ENCODE measurements around the gene ACAD9. TPM values are rescaled to one million over a fixed set of nuclear protein-coding genes. Genes with fewer than 3 reads are reported as not detected.
"Not testable (repeated sequence)": the region's sequence is repeated elsewhere in the genome, so short reads cannot be mapped to it uniquely, and the experiment has no call there.

Gene ACAD9
- polyA plus RNA-seq (2013, experiment 1 of 2; ENCODE audit: insufficient read length), result 27.6 TPM
- polyA plus RNA-seq (2013, experiment 2 of 2; ENCODE audit: insufficient read length), result 27.0 TPM

- peak; percentile 98 for DNase-seq
Measured at GRCh38 chr3:128879125-128879969, at the start of gene ACAD9. TSS of gene ACAD9 (plus strand) at chr3:128879620. CDS start at chr3:128879692, 72 bp downstream.

DNA sequence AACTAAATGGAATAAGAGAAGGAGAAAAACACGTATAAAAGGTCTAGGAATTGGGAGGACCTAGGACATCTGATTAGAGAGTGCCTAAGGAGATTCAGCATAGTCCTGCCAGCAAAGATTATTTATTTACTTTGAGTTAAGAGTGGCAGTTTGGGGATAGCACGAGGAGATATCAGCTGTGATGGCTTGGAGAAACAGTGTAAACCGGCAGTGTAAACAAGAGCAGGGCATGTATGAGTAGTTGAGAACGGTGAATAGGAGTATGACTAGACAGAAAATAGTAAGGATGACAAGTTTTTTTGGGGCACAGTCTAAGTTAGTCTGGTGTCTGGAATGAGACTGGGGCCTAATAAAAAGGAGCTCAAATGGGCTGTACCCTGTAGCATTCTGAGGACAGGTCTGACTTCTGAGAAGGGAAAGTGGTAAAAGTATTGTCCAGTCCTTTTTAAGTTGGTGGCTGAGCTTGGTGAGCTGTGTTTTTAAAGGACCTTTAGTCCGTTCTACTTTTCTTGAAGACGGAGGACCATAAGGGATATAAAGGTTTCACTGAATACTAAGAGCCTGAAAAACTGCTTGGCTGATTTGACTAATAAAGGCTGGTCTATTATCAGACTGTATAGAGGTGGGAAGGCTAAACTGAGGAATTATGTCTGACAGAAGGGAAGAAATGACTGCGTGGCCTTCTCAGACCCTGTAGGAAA lies 49.3 kb upstream of the ACAD9 start:
- DNase-seq, result not testable (repeated sequence)

- DNase-seq, result not testable (repeated sequence)
Measured at GRCh38 chr3:128830762-128831161, 48.7 kb upstream of the ACAD9 start.

DNA sequence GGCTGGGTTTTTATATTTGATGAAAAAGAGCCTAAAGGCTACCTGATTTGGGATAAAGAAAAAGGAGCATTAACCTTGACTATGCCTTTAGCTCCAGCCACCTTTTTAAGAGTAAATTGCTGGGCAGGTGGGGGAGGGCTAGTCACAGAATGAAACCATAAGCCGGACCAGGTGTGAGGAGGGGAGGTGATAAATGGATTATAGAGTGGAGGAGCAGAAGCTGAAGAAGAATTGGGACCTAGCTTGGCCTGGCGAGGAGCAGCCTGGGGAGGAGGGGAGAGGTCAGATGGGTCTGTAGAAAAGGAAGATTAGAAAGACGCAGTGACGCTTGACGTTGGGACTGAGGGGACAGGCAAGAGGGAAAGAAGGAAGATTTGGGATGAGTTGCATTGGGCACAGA lies 46.4 kb upstream of the ACAD9 start:
- not testable (repeated sequence) for DNase-seq

GRCh38 chr3:128835096-128835495 lies 44.3 kb upstream of the ACAD9 start:
- DNase-seq, result no peak

GRCh38 chr3:128841926-128842920 lies 37.2 kb upstream of the ACAD9 start:
- DNase-seq, result no peak

GRCh38 chr3:128844502-128844901 lies 34.9 kb upstream of the ACAD9 start:
- no peak for DNase-seq

DNA sequence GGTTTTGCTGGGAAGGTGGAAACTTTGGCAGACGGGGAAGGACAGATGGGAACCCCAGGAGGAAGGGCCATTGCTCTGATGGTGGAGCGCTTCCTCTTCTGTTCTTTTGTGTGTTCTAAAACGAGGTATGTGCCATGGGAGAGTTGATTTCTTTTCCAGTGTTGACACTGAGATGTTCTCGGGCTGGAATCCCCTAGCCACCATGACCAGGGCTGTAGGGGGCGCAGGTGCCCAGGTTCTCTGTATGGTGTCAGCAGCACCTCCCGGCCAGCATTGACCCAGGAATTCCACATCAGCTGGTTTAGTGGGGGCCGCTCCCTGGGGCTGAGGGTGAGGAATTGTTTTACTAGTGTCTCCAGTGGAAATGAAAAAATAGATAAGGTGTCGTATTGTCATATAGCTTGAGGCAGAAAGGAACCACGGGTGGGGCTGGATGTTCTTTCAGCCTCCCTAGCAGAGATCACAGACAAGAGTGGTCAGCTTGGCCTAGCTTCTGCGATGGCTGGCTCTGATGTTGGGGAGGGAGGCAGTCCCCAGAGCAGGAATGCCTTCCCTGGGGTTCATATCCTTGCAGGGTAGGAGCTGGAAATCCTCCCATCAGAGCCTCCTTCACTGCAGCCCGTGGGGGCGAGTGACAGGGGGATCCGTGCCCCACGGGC lies 34.2 kb upstream of the ACAD9 start:
- no peak for DNase-seq

GRCh38 chr3:128845778-128846485 lies 33.5 kb upstream of the ACAD9 start:
- DNase-seq, result peak; percentile 62

- no peak for DNase-seq
Measured at GRCh38 chr3:128846486-128846891, 32.9 kb upstream of the ACAD9 start.

GRCh38 chr3:128847666-128848370 lies 31.6 kb upstream of the ACAD9 start:
- no peak for DNase-seq

- no peak for DNase-seq
Measured at GRCh38 chr3:128848936-128849335, 30.5 kb upstream of the ACAD9 start.

DNA sequence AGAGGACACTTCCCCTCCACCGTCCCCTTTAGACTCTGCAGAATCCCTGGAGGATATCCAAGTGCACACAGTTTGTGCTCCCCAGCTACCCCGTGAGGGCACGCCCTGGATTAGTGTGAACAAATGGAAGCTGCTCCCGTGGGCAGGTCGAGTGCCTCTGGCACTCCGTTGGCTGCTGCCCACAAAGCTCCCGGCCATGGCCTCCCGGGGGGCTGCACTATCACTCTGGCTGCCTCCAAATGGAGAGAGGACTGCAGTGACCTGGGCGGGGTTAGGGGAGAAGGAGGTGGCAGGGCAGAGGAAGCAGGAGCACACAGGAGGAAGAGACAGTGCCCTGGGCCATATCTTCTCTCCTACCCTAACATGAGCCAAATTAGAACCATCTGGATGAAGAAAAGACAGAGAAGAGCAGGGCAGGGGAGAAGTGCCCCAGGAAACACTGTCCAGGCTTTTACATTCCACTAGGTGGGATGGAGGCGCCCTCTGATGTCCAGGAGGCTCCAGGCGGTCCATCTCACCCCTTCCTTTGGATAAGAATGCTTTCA lies 29.4 kb upstream of the ACAD9 start:
- peak; percentile 14 for DNase-seq

GRCh38 chr3:128850544-128850943 lies 28.9 kb upstream of the ACAD9 start:
- no peak for DNase-seq

- no peak for DNase-seq
Measured at GRCh38 chr3:128851601-128852000, 27.8 kb upstream of the ACAD9 start.

DNA sequence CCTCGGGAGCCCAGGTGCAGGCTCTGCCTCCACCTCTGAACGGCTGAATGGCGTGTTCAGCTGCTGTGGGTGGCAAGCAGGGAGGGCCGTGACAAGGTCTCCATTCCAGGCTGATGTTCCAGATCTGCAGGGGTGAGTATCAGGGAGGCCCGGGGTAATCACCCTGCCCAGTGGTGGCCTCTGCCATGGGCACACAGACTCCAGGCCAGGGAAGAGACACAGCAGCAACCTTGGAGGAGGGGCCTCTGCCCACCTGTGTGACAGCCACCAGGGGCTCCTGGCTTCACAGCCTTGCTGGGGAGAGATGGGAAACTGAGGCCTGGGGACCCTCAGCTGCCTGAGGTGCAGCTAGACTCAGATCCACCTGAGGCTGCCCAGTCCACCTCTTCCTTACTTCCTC lies 25.6 kb upstream of the ACAD9 start:
- no peak for DNase-seq

- DNase-seq, result no peak
Measured at GRCh38 chr3:128854475-128854874, 24.9 kb upstream of the ACAD9 start.

DNA sequence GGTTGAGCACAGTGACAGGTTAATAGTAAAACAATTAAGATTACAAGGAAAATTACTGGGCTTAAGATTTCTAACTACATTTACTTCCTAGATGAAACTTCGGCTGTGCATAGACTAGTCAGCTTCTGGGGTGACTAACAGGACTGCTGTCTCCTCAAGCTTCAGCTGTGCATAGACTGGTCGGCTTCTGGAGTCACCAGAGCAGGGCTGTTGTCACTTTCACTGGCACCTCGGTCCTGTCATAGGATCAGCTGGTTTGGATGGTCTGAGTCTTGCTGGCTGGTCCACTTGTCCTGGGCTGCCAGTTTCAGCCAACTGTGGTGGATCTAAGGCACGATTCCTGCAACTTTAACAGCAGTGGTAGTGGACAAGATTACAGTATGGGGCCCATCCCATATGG lies 23.9 kb upstream of the ACAD9 start:
- no peak for DNase-seq

DNA sequence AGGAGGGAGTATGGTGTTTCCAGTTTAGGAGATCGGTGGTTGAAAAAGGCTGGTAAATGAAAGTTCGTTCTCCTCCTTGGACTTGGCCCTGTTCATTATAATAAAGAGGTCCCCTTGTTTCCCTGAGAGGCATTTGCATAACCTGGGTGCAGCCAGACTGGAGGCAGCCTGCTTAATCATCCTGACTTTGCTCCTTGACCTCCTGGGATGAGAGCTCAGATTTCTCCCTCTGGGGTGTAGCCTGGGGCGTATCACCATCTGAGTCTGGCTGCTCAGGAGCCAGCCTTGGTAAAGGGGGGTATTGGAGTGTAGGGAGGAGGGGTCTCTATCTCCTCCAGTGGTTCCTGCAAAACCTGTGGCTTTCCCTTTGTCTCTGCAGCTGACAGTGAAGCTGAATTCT lies 21.3 kb upstream of the ACAD9 start:
- no peak for DNase-seq

DNA sequence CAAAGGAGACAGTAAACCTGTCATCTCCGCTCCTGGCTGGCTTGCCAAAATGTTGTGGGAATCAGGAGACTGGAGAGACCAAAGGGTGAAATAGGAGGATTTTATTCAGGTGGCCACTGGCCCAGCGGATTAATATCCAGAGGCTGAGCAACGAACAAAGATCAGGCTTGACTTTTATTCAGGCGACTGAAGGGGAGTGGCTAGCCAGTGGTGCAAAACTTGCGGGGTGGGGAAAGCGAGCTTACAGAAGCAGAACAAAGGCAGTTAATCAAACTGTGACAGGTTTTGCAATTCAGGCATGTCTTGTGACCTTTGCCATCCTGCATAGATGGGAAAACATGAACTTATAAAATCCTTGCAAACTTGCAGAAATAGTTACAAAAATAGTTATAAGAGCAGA lies 19.8 kb upstream of the ACAD9 start:
- DNase-seq, result no peak
